ENCODE measurements around the gene UBB.

UBB gene

DNA sequence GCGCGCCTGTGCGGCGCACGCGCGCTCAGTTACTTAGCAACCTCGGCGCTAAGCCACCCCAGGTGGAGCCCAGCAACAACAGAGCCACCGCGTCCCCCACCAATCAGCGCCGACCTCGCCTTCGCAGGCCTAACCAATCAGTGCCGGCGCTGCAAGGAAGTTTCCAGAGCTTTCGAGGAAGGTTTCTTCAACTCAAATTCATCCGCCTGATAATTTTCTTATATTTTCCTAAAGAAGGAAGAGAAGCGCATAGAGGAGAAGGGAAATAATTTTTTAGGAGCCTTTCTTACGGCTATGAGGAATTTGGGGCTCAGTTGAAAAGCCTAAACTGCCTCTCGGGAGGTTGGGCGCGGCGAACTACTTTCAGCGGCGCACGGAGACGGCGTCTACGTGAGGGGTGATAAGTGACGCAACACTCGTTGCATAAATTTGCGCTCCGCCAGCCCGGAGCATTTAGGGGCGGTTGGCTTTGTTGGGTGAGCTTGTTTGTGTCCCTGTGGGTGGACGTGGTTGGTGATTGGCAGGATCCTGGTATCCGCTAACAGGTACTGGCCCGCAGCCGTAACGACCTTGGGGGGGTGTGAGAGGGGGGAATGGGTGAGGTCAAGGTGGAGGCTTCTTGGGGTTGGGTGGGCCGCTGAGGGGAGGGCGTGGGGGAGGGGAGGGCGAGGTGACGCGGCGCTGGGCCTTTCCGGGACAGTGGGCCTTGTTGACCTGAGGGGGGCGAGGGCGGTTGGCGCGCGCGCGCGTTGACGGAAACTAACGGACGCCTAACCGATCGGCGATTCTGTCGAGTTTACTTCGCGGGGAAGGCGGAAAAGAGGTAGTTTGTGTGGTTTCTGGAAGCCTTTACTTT is at the start of gene UBB:
TSS of gene UBB (plus strand) at position 452 of the 856 bp plus-strand sequence. CDS start 817 bp downstream, outside the sequence.
- peak; percentile 98 for DNase-seq

DNA sequence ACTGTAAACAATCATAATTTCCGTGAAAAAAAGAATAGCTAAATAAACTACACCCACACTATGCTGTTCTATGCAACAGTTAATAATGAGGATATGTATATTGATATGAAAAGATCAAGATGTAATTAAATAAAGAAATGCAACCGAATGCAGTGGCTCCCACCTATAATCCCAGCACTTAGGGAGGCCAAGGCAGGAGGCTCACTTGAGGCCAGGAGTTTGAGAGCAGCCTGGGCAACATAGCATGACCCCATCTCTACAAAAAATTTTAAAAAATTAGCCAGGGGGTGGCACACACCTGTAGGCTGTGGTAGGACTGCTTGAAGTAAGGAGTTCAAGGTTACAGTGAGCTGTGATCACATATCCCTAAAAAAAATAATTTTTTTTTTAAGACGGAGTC is 42.5 kb upstream of the UBB start:
- no peak for DNase-seq

DNA sequence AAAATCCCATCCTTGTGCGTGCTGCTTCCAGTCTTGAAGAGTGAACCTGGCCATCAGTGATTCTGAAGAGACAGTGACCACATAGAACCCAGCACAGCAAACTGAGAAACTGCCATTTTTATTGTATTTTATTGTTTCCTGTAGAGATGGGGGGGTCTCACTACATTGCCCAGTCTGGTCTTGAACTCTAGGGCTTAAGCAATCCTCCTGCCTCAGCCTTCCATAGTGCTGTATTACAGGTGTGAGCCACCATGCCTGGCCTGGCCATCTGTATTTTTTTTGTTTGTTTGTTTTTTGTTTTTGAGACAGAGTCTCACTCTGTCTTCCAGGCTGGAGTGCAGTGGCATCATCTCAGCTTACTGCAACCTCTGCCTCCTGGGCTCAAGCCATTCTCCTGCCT is 41.5 kb upstream of the UBB start:
- no peak for DNase-seq

DNA sequence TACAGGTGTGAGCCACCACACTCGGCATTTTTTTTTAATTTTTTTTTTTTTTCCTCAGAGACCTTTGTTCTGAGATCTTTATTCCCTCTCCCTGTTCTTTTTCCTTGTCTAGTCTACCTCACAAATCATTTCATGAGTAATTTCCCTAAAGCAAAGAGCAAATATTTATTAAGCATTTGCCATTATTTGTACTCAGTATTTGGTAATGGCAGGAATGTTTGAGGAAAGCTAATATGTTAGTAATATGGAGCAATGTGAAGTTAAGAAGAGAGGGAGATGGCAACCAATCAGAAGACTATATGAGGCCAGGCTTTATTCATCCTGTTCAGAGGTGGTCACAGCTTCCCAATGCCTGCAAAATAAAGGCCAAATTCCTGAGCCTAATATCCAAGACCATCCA is 40.9 kb upstream of the UBB start:
- no peak for DNase-seq

DNA sequence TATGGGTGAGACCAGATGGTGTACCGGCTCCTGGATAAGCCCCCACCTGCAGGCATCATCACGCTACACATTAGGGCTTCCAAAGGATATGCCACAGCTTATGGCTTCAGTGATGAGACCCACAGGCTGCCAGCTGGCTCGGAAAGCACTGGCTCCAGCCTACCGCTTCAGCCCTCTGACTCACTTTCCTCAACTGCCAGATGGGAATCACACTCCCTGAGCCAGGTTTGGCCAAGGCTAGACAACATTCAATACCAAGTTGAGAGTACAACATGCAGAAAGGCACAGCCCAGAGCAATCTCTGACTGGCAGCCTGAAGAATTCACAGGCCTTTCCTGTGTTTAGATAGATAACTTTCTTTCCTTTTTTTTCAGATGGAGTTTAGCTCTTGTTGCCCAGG is 37.9 kb upstream of the UBB start:
- DNase-seq = no peak

DNA sequence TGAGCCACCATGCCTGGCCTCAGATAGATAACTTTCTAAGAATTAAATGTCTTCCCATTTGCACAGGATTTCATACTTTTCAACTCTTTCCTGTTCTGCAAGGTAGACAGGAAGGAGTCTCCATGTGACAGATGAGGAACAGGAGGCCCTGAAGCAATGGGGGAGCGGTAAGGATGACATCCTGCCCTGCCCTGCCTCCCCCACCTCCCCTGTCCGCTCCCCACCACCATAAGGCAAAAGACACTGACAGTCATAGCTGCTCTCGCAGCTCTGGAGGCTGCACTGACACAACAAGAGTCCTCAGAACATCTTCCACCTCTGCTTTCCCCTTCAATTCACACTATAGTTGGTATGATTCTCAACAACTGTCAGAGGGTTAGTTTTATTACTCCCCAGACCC is 37.3 kb upstream of the UBB start:
- no peak for DNase-seq

DNA sequence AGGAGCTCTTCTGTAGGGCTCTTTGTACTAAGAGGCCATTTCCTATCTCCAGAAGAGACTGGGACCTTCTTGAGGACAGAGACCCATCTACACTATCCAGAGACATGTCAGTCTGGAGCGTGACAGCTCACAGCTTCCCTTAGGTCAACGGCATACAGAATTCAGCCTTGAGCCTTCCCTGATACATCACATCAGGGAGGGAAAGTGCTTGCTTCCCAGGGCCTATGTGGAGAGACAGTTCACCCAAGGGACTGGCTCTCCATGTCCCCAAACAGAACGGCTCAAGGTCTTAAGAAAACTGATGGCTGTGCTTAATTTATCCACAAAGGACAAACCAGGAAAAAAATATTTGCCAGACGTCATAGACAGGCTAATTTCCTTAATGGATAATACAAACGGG is 35.3 kb upstream of the UBB start:
- no peak for DNase-seq

DNA sequence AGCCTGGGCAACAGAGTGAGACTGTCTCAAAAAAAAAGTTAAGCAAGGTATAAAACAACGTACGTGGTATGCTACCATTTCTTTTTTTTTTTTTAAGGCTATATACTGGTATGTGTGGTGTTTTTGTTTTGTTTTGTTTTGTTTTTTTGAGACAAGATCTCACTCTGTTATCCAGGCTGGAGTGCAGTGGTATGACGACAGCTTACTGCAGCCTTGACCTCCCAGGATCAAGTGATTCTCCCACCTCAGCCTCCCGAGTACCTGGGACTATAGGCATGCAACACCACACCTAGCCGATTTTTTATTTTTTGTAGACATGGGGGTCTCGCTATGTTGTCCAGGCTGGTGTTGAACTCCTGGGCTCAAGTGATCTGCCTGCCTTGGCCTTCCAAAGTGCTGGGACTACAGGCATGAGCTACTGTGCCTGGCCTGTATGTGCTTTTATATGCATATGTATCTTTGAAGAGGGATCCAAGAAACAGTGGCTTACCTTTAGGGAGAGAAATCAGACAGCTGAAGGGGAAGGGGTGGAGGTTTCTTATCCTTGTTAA is 34.1 kb upstream of the UBB start:
- DNase-seq = no peak

DNA sequence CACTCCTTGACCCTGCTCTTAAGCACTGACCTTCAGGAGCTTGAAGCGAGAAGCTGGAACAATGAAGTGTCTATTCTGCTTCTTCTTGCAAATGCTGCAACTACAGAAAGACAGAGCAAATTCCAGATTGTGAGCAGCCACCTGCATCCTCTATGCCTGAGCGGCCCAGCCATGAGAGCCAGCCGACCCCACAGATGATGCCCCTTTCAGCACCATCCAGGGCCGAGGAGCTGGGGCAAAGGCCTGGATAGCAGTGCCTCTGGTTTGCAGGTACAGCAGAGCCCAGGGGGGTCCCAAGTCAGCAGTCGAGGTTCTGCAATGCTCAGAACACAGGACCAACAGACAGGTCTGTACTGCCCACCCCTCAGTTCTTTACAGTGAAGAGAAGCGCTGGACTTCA is 32.3 kb upstream of the UBB start:
- DNase-seq = no peak

DNA sequence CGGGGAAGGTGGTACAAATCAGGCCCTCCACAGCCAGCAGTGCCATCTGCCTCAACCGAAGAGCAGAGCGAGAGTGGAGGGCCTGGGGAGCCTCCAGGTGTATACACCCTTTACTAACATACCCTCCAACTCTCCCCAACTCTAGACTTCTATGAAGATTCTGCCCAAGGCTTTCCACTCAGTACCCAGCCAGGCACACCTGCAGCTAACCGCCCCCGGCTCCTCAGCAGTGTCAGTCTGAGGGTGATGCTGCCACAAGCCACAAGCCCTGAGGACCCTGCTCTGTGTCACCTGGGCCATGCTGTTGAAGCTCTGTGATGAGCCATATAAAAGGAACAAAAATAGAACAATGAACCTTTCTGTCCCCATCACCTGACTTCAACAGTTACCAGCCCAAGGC is 31.5 kb upstream of the UBB start:
- no peak for DNase-seq

DNA sequence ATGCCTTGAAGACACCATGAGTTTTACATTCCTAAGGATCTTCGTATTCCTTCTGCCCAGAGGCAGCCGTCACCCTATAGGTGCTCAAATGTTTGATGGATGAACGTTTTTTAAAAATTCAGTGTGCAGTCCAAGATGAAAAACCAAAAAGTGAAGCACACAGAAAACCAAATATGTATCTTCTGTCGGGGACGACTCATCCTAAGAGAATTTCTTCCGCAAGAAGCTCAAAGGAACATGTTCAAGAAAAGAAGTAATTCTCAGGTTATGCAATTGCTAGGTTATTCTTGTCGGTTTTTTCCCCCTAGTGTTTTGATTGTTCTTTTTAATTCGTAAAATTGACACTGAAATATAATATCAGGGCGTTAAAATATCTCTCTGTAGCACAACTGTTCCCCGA is 29.1 kb upstream of the UBB start:
- DNase-seq = no peak

DNA sequence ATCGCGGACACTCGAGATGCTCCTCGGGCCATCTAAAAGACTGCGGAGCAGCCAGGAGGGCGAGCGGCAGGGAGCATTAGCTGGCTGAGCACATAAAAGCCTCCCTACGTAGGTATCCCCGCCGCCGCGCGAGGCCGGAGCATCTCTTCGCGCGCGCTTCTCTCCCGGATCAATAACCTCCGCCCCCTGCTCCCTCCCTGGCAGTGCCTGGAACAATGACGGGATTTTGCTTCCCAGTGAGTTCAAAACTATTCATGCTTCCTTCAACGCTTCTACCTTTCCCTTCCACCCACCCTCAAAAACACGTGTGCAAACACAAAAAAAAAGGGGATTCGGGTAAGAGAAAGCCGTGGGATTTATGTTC is 28.6 kb upstream of the UBB start:
- DNase-seq = no peak

DNA sequence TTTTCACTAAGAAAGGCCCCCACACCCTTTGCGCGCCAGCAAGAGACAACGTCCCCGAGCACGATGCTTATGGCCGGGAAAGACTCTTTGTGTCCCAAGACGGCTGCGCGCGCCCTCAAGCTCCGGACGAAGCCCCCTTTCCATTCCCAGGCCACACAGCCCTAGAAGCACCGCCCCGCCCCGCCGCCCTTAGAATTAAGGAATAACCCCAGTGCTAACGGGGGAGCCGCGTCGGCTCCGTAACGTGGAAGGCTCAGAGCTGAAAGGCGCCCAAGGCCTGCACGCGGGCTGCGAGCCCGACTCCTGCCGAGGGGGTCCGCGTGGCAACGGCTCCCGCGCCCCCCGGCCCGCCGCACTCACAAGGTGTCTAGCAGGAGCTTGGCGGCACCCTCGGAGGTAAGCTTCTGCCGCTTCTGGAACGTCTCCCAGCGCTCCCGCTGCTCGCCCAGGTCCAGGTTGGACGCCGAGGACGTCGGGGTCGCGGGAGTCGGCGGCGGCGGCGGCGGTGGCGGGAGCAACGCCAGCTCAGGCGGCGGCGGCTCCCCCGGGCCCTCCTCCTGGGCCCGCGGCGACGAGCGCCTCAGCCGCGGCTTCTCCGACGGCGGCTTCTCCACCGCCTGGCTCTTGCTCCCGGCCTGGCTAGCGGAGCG is 28.1 kb upstream of the UBB start:
- DNase-seq = peak; percentile 25

DNA sequence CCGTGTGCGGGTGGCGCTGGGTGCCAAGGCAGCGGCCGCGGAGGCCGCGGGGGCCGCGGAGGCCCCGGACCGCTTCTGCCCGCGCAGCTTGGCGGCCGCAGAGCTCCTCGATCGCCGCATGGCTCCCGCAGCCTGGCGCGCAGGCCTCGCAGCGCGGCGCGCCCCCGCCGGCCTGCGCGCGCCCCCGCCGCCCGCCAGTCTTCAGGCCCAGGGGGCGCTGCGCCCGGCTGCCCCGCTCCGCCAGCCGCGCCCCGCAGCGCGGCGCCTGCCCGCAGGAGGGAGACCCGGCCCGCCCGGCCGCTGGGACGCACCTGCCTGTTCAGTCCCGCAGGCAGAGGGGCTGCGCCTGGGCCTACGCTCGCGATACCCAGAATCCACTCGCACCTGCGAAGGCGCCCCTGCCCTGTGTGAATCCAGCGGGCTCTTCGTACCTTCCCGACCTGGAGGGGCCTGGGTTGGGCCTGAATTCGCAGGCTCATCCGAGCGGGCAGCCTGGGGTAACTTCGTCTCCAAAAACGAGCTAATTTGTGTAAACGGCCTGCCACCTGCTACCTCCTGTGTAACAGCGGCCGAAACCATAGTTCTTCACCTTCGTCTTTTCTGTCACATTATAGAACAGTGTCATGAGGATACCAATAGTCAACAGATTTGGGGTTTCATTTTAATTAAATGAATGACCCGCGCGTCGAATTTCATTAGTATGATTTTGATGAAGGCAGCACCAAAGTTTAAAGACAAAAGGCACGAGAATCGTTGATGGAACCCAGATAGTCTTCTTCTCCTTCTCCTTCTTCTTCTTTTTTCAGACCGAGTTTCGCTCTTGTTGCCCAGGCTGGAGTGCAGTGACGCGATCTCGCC is 27.3 kb upstream of the UBB start, which contains the start of gene CENPV:
TSS of gene CENPV (minus strand) at position 153 of the 858 bp plus-strand sequence. CDS start at position 120, 33 bp downstream.
- peak; percentile 73 for DNase-seq

DNA sequence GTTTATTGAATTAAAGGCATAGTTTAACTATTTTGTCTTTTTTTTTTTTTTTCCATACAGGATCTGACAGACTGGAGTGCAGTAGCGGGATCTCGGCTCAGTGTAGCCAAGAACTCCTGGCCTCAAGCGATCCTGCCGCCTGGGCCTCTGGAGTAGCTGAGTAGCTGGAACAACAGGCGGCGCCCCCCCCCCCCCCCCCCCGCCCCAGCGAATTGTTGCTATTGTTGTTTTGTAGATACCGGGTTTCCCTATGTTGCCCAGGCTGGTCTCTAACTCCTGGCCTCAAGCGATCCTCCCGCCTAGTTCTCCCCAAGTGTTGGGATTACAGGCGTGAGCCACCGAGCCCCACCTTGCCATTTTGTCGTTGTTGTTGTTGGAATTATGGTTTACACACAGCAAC is 26.3 kb upstream of the UBB start:
- no peak for DNase-seq

DNA sequence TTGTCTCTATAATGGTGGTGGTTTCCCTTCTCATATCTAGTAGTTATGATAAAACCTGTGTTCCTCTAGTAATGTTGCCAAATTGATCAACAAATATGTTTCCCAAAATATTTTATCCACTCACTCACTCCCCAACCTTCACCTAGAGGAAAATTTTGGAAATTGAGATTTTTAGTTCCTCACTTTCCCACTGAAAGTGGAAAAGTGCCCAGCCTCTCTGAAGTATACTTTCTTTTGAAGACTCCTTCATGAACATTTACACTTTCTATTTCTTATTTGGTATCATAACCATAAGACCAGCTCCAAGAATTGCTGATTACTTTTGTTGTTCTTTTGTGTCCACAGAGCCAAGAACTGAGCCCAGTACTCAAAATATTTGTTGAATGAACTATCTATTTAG is 22.5 kb upstream of the UBB start:
- no peak for DNase-seq

DNA sequence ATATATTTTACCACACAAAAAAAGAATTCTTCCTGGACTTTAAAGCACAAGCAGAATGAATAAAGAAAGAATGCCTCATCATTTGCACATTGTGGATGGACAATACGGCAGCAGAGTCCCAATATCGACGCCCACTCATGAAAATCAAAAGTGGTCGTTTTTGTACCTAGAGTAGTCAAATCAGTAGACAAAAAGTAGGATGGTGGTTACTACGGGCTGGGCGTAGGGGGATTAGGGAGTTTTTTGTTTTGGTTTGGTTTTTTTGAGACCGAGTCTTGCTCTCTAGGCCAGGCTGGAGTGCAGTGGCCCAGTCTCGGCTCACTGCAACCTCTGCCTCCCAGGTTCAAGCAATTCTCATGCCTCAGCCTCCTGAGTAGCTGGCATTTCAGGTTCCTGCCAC is 19.0 kb upstream of the UBB start:
- DNase-seq = no peak

DNA sequence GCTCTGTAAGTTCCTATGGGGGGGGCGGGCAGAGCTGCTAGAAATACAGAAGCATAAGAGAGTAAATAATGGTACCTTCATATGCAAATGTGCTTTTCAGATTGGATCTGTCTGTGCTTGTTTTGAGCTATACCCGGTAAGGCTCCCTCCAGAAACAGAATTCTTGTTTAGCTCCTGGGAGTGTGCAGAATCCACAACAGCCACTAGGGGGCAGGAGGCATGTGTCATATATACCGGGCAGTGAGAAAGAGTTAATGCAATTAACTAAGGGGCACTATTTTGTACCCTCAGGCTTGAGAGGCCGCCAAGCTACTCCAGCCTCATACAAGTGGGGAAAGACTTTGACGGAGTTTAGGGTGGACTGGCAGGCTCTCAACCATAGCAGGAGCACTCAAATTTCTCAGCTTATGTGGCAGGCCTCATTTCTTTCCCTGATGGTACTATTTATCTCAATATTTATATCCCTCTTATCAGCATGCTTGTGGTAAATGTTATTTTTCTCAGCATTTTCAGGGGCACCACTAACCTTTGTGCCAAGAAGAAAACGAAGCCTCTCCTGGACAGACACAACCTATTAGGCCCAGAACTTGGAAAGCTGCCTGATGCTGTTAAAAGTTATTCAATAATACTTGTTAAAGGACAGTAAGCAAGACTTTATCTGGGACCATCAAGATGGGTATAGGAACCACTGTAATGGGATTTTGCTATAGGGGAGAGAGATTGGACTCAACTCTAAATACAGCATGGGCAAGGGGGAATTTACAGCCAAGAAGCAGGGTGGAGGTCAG is 16.9 kb upstream of the UBB start:
- peak; percentile 81 for DNase-seq

DNA sequence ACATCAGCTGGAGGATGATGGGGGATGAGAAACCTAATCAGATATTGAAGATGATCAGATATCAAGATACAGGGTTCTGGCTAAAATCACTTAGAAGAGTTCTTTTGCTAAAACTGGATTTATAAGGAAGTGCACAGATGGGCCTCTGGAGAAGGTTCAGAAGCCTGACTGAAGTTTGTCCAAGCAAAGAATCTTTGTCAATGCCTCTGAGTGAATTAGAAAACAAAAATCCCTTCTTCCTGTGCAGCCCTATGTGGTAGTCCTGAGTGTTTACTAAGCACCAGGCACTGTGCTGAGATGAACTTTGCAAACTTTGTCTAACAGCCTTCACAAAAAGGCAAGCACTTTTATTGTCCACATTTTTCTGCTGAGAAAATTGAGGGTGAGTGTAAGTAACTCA is 16.3 kb upstream of the UBB start:
- no peak for DNase-seq

DNA sequence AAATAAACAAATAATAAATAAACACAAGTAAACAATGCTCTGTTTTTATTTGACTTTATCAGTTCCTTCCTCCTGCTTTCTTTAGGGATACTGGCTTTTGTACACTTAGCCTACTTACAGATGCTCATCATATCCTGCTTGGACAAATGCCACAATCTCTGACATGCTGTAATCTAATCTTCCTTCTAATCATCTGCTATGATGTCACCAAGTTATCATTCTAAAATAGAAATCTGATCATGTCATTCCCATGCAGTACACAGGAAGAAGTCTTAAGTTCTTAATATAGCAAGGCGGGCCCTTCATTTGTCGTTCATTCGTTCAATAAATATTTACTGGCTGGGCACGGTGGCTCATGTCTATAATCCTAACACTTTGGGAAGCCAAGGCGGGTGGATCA is 9.1 kb upstream of the UBB start:
- no peak for DNase-seq

DNA sequence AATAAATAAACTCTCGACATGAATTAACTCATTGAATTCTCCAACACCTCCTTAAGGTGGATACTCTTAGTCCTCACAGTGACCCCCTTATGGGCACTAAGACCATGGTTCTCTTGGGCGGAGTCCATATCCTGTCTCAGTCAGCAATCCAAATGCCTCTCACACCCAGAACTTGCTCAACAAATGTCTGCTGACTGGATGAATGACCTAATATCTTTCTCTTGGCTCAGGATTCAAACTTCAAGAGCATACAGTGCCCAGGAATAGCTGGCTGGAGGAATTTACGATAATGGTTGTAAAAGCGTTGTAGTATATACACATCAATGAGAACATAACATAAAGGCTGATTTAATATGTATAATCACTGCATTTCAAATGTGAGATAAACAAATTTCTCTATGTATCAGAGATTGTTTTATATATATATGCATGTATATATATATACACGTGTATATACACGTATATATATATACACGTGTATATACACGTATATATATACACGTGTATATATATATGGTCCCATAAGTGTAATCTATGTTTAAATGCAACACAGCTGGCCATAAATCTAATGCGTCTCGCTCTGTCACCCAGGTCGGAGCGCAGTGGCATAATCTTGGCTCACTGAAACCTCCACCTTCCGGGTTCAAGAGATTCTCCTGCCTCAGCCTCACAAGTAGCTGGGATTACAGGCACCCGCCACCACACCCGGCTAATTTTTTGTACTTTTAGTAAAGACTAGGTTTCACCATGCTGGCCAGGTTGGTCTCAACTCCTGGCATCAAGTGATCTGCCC is 6.5 kb upstream of the UBB start:
- no peak for DNase-seq

DNA sequence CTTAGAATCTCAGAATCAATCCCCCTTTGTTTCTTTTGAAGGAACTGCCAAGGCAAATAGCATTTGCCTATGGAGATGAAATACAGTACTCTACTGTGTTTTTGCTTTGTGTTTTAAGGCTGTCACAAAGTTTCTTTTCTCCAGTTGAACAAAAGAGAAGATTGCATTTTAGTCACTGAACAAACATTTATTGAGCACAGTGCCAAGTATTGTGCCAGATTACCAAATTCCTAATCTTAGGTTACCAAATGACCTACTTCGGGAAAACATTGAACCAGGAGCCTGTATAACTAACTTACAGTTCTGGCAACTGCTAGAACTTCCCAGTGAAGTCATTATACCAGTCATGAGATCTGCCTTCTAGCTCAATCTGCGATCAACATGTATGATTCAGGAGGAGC is 3.0 kb upstream of the UBB start:
- DNase-seq = no peak

All from CD4-positive, alpha-beta T cell treated with Interleukin-21 for 1 hour (primary cell).